Astrocyte of the cerebellum (primary cell): ENCODE results near the gene SYNPR.

Experiments
- DNase-seq: peaks from one replicate; pipeline ENCODE4 v3.0.0-alpha.2; 2011; ENCODE audit warnings: low read depth
- H3K4me3 ChIP-seq: 2 replicates; pipeline ENCODE4 v1.5.1; 2011; ENCODE audit warnings: mild to moderate bottlenecking, low read depth, low read length, moderate library complexity
- in situ Hi-C: cut with HindIII; loops from 2 replicates; pipeline ENCODE4 v1.10.0; 2017; ENCODE audit warnings: low sequenced_read_pairs
- TF ChIP-seq, protein P1 (sequence below): IDR thresholded peaks from 2 replicates; pipeline ENCODE4 v1.5.1; 2012; ENCODE audit warnings: low read length, low read depth, moderate library complexity, mild to moderate bottlenecking; ENCODE audit errors: missing control alignments

The SYNPR gene

DNA sequence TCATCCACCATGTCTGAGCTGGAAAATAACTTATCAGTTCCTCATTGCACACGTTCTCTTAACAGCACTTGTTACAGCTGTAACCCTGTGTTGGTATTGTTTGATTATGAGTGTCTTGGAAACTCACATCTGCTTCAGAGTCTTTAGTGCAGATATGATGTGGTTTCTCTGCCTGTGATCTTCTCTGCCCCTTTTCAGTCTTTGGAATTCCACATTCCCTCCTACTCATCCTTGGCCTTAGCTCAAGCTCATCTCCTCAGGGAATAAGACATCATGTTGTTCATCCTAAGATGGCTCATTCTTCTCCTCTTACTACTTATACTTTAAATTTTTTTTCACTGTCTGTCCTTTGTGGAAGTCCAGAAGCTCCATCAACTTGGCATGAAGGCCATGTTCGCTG is 77.7 kb downstream of the SYNPR start:
- DNase-seq = no peak
- in situ Hi-C loops = no loop called here
- TF ChIP-seq, protein P1, sequence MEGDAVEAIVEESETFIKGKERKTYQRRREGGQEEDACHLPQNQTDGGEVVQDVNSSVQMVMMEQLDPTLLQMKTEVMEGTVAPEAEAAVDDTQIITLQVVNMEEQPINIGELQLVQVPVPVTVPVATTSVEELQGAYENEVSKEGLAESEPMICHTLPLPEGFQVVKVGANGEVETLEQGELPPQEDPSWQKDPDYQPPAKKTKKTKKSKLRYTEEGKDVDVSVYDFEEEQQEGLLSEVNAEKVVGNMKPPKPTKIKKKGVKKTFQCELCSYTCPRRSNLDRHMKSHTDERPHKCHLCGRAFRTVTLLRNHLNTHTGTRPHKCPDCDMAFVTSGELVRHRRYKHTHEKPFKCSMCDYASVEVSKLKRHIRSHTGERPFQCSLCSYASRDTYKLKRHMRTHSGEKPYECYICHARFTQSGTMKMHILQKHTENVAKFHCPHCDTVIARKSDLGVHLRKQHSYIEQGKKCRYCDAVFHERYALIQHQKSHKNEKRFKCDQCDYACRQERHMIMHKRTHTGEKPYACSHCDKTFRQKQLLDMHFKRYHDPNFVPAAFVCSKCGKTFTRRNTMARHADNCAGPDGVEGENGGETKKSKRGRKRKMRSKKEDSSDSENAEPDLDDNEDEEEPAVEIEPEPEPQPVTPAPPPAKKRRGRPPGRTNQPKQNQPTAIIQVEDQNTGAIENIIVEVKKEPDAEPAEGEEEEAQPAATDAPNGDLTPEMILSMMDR = no peak
- no peak overlapping the region for H3K4me3 ChIP-seq

- in situ Hi-C loops = loop anchor here (10.0 kb wide), 2 partner anchors 60 to 440 kb away; no protein-coding TSS in a partner anchor
- TF ChIP-seq, protein P1 = no peak
- peak; percentile 57 for DNase-seq
- no peak overlapping the region for H3K4me3 ChIP-seq
These were observed 86.4 kb downstream of the SYNPR start for GRCh38 chr3:63364495-63364894.

DNA sequence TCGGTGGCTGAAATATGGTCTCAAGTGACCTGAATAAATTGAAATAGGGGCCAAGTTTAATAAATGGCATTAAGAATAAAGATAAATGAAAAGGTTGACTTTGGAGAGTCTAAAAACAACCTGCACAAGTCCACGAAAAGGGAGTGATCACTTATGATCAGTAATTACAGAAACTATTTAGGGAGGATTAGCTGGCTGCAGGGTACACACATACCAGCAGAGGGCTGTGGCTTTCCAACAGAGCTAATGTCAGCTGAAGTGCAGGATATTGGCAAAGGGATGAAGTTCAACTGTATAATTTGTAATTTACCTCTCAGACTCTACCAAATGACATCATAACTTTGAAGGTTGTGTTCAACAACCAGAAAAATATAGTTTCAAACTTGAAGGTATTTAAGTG is 86.8 kb downstream of the SYNPR start:
- in situ Hi-C loops = loop anchor here (10.0 kb wide), 2 partner anchors 60 to 440 kb away; no protein-coding TSS in a partner anchor
- no peak for DNase-seq
- TF ChIP-seq, protein P1 = peak; percentile 35
- H3K4me3 ChIP-seq = no peak overlapping the region

DNA sequence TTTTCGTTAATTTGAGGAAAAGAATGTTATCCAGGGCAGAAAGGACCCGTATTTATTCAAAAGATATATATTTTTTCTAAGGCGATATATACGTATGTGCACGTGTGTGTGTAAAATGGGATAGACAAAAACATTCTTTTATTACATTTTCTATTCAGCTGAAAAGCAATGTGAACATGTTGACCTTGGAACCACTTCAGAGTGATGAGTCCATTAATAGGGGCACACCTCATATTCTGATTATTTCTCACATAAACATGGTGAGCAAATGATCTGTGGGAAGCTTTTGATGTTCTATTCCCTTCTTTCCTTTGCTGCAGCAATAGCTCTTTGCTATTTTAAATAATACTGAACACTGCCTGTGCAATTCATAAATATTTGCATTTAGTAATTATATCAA is 87.6 kb downstream of the SYNPR start:
- in situ Hi-C loops = loop anchor here (10.0 kb wide), 2 partner anchors 59 to 439 kb away; no protein-coding TSS in a partner anchor
- TF ChIP-seq, protein P1 = no peak
- no peak for DNase-seq

DNA sequence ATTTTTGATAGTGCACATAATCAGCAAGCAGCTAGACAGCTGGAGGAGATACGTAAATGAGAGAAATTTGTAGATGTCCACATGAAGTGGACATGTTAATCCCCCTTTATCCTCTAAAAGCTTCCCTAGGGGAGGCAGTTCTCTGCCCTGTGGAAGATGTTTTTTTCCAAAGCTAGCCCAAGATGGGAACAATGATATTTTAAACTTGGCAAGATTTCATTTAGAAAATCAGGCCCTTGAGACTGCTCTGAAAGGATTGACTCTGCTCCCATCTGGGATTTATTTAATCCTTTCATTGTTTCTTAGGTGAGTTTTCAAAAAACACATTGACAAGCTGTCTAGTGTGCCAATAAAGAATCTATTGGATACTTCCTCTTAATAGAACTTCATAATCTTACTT is 92.0 kb downstream of the SYNPR start:
- no peak overlapping the region for H3K4me3 ChIP-seq
- in situ Hi-C loops = no loop called here
- TF ChIP-seq, protein P1 = no peak
- no peak for DNase-seq

More for the DNA sequence above, 87.6 kb downstream of the SYNPR start:
- no peak overlapping the region for H3K4me3 ChIP-seq

DNA sequence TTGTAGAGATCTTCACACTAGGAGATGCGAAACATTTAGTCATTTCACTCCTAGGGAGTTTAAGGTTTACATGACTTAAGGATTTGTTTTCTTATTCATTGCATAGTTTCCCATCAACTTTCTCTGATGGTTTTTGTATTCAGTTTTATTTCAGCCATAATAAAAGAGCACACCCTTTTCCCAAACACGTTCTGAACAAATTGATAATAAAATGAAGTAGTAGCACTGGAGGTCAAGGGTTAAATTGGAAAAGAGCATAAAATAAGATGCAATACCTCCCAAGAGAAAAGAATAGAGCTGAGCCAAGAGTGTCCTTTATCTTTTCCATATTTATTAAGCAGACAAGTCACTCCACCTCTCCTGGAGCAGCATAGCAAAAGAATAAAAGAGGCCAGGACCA is 104.9 kb downstream of the SYNPR start:
- H3K4me3 ChIP-seq = no peak overlapping the region
- in situ Hi-C loops = no loop called here
- no peak for DNase-seq
- TF ChIP-seq, protein P1 = no peak
